HG03175 (cell line): ENCODE results near the gene SLC25A29.
A peak's percentile ranks its signal among the peaks of the same experiment; 100 is the strongest.
"Not testable (repeated sequence)": the region's sequence is repeated elsewhere in the genome, so short reads cannot be mapped to it uniquely, and the experiment has no call there.

Source experiments
- ATAC-seq: cut with Tn5 transposase; IDR thresholded peaks from one replicate; pipeline ENCODE4 v1.9.1; 2021; ENCODE audit warnings: mild to moderate bottlenecking, moderate library complexity; ENCODE audit not compliant: unreplicated experiment

Gene SLC25A29

DNA sequence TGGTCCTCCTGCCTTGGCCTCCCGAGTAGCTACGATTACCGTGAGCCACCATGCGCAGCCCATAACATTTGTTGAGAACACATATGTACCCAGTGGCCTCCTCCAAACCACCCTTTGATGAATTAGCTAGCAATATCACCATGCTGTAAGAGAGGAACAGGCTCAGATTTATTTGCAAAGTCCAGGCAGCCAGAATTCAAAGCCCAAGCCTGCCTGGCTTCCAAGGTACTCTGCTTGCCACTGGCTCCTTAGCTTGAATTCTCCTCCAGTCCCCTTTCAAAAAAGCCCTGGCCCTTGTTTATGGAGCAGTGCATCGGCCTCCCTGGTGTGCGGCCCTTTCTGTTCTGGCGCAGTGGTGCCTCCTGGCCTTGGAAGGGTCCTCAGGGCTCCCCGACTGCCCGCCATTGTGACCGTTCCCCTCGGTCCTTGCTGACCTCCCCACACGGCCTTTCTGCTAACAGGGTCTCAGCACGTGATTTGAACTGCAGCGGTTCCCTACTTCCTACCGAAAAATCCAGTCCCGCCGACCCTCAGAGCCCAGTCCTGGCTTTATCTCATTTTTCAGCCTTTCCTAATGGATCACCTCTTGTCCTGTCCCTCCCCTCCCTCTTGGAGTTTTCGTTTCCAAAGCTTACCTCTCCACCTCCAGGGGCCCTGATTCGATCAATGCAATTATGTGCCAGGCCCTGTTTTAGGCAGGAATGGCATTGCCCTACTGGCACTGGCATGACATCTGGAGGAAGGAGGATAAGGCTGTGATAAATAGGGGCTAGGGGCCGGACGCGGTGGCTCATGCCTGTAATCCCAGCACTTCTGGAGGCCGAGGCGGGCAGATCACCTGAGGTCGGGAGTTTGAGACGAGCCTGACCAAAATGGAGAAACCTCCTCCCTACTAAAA, 22.0 kb downstream of the SLC25A29 start:
- no peak for ATAC-seq

DNA sequence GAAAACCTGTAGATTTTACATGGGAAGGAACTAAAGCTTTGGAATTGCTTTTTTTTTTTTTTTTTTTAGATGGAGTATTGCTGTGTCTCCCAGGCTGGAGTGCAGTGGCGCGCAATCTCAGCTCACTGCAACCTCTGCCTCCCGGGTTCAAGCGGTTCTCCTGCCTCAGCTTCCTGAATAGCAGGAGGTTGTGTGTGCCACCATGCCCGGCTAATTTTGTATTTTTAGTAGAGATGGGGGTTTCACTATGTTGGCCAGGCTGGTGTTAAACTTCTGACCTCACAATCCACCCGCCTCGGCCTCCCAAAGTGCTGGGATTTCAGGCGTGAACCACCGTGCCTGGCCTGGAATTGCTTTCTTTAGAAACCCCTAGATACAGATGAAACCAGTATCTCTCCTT, 22.8 kb downstream of the SLC25A29 start:
- ATAC-seq, result not testable (repeated sequence)

- no peak for ATAC-seq
Measured at GRCh38 chr14:100282766-100283419, 23.4 kb downstream of the SLC25A29 start.

GRCh38 chr14:100282083-100282350, 24.2 kb downstream of the SLC25A29 start:
- ATAC-seq, result no peak

DNA sequence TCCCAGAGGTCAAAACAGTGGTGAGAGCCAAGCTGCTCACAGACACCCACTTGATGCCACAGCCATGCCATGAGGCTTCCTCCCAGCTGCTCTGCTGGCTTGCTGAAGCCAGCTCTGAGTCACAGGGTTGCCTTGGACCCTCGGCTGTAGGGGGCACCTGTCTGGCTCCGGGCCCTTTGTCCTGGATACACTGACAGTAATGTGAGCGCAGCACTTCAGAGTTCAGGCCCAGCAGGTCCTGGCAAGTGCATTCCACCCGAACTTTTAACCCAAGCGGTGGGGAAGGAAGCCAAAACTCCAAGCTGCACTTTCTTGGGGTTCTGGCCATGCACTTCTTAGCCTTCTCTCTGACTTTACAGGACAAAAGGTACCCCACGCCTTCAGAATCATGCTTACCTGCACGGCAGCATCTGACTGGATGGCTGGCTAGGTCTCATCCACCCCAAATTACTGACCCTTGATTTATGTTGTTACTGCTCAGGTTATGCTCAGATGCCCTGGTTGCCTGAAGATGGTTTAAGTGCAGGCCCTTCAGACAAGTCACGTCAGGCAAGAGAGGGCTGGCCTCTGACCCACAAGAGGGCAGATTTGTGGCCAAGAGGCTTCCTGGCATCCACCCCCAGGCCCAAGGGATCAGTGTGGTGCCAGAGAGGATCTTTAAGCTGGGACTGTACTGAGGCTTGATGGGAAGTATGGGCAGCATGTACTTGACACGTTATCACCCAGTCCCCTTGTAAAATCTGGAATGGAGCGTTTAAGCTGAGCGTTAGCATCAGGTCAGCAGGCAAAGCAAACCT, 24.8 kb downstream of the SLC25A29 start:
- no peak for ATAC-seq

DNA sequence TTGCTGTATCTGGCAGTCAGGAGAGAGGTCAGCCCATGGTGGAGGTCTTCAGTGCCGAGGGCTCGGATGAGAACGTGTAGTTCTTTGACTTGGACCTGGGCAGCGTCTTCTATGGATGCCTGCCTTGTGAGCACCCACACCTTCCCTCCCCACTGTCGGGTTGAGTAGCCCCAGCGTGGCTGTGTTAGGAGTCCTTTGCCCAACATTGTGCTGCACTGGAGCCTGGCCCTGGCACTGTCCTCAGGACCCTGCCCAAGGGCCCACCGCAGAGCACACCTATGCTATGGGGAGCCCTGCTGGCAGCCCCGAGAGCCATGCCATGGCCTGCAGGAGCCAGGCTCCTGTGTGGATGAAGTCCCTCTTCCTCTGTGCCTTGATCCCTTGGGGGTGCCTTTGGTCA, 26.7 kb downstream of the SLC25A29 start:
- ATAC-seq, result no peak

DNA sequence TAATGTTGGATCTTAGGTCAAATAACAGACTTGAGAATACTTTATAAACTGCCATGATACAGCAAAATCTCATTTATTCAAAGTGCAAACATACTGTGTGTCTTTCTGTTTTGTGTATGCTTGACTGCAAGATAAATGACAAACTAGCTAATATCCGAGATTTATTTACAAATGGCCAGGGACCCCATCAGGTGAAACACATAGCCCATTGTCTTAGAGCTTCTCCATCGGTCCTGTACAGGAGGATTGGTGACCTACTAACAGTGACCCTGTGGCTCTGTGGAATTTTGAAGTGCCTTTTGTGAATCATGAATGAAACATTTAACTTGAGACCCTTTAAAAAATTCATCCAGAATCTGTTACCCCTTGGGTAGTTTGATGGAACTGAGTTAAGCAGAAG, 27.1 kb downstream of the SLC25A29 start:
- no peak for ATAC-seq

- ATAC-seq, result peak; percentile 58
Measured at GRCh38 chr14:100278702-100279101, 27.5 kb downstream of the SLC25A29 start.

DNA sequence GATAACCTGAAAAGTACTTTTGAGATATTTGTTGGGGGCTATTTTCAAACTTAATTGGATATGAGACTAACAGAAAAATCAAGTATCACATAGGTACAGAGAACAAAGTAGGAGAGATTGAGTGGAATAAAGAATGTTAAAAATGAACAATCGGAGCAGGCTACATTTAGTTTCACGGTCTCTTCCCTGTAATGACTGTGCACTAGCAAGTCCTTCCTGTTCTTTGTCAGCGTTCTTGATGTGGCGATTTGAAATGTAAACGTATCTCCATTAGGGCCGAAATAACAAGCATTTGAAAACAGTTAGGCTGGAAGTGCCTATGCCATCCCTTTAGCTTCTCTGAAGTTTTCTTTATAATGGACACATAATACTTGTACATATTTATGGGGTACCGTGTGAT, 31.0 kb downstream of the SLC25A29 start:
- no peak for ATAC-seq

DNA sequence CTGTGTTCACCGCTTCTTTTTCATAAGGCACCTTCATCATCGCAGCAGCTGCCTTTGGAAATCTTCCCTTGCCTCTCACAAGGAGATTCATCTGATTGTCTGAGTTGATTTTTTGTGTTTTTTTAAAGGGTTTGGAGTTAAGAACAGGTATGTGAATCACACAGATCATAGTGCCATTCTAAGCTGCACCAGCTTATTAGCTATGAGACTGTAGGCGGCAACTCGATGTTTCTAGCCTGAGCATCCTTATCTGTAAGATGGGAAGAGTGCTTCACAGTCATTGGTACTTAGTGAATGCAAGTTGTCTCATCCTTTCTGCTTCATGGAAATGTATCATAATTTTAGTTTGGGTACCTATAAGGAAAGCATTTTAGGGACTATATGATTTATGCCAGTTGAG, 32.0 kb downstream of the SLC25A29 start:
- ATAC-seq, result no peak

DNA sequence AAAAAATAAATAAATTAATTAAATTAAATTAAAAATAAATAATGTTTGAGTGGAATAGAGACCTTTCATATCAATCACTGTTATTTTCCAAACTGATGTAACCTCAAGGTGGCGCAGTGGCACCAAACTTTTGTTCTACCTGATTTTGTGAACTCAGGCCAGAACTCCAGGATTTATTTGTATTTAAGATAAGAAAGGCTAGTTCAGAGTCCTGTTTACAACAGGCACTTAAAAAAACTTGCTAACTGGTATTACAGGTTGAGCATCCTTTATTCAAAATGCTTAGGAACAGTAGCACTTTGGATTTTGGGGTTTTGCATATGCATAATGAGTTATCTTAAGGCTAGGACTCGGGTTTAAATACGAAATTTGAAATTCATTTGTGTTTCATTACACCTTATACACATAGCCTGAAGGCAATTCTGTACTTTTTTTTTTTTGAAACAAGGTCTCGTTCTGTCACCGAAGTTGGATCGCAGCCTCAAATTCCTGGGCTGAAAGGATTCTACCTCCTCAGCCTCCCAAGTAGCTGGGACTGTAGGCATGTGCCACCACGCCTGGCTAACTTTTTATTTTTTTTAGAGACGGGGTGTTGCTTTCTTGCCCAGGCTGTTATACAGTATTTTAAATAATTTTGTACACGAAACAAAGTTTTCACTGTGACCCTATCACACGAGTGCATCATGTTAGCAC, 34.9 kb downstream of the SLC25A29 start:
- ATAC-seq, result no peak

DNA sequence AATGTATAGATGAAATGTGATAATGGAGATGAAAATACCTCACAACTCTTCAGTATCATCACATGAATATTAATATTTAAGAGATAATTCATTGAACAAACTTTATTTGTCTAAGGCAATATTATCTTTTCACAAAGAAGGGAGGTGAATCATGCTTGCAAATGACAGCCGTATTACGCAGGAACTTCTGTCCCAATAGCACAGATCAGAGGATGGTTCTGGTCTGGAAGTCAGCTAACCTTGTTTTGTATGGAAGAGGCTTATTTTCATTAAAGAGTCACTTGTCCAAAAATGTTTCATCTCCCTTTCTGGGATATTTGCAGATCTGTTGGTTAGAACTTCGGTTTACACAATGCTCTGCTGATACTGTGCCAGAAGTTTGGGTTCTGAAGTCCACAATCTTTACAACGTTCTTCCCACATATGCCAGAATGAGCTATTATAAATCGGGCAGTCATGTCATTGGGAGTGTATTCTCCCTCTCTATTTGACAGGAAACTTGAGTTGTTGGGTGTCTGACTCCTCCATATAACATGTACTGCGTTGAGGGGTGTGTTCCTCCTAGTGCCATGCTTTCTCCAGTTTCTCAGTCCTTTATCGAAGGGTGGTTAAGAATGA, 37.5 kb downstream of the SLC25A29 start:
- ATAC-seq, result no peak

DNA sequence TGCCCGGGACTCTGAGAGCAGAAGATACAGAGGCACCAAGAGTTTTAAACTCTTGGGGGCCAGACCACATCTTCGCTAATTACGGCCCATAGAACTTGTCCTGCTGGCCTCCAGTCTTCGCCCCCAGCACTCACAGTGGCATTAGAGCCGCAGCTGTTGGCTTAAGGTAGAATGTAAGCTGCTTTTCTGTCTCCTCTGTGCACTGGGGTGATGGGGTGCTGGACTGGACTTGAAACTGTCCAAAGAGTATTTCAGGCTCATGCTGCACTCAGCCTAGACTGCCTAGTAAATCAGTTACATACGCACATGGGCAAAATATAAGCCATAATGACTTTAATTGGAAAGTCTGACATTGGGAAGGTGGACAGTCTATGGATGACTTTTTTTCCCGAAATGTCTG, 38.3 kb downstream of the SLC25A29 start:
- no peak for ATAC-seq

GRCh38 chr14:100263141-100263540, 43.1 kb downstream of the SLC25A29 start:
- no peak for ATAC-seq

GRCh38 chr14:100262545-100262944, 43.7 kb downstream of the SLC25A29 start:
- no peak for ATAC-seq

- no peak for ATAC-seq
Measured at GRCh38 chr14:100261621-100262020, 44.6 kb downstream of the SLC25A29 start.

DNA sequence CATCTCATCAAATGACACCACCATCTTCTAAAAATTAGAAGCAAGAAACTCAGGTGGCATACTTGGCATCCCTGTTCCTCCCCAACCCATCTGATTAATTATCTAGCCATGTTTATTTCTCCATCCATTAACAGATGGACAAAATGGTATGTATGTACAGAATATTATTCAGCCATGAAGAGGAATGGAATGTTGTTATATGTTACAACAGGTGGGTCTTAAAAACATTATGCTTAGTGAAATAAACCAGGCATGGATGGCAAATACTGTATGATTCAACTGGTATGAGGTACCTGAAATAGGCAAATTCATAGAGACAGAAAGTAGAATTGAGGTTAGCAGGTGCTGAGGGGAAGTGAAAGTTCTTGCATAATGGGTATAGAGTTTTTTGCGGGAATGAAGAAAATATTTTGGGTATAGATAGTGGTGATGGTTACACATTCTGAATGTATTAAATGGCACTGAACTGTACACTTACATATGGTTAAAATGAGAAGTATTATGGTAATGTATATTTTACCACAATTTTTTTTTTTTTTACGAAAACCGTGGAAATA, 49.8 kb downstream of the SLC25A29 start:
- ATAC-seq, result peak; percentile 87

DNA sequence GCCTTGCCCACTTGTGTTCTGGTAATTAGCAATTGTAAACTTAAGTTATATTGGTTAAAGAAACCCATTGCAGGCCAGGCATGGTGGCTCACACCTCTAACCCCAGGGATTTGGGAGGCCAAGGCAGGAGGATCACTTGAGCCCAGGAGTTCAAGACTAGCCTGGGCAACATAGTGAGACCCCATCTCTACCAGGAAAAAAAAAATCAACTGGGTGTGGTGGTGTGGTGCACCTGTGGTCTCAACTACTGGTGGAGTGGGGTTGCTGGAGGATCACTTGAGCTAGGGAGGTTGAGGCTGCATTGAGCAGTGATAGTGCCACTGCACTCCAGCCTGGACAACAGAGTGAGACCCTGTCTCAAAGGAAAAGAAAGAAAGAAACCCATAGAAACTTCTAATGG, 53.6 kb downstream of the SLC25A29 start:
- ATAC-seq, result no peak

- ATAC-seq, result no peak
Measured at GRCh38 chr14:100250732-100251465, 55.3 kb downstream of the SLC25A29 start.
